GM18519 (cell line): ENCODE measurements around the gene CPM.
"Not testable (repeated sequence)": the region's sequence is repeated elsewhere in the genome, so short reads cannot be mapped to it uniquely, and the experiment has no call there.

Source experiments
- ATAC-seq: cut with Tn5 transposase; IDR thresholded peaks from one replicate; pipeline ENCODE4 v1.9.1; 2021; ENCODE audit warnings: mild to moderate bottlenecking, moderate library complexity; ENCODE audit not compliant: unreplicated experiment, low FRiP score

Gene CPM

DNA sequence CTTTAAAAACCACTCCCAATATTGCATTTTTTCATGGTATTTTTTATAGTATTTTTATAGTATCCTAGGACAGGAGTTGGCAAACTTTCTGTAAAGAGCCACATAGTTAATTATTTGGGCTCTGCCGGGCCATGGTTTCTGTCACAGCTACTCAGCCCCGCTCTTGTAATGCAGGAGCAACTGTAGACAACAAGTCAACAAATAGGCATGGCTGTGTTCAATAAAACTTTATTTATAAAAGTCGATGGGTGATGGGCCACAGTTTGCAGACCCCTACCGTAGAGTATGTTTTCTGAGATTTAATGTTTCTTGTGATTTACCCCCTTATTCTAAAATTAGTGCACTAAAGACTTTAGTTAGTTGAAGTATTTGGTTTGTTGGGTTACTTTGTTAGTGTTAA is 99.5 kb downstream of the CPM start:
- no peak for ATAC-seq

- no peak for ATAC-seq
Observed at GRCh38 chr12:68832504-68832867, 100.5 kb downstream of the CPM start.

GRCh38 chr12:68831751-68832503 is 101.0 kb downstream of the CPM start:
- ATAC-seq: no peak

GRCh38 chr12:68831272-68831671 is 101.7 kb downstream of the CPM start:
- no peak for ATAC-seq

- no peak for ATAC-seq
Observed at GRCh38 chr12:68828672-68829068, 104.3 kb downstream of the CPM start.

DNA sequence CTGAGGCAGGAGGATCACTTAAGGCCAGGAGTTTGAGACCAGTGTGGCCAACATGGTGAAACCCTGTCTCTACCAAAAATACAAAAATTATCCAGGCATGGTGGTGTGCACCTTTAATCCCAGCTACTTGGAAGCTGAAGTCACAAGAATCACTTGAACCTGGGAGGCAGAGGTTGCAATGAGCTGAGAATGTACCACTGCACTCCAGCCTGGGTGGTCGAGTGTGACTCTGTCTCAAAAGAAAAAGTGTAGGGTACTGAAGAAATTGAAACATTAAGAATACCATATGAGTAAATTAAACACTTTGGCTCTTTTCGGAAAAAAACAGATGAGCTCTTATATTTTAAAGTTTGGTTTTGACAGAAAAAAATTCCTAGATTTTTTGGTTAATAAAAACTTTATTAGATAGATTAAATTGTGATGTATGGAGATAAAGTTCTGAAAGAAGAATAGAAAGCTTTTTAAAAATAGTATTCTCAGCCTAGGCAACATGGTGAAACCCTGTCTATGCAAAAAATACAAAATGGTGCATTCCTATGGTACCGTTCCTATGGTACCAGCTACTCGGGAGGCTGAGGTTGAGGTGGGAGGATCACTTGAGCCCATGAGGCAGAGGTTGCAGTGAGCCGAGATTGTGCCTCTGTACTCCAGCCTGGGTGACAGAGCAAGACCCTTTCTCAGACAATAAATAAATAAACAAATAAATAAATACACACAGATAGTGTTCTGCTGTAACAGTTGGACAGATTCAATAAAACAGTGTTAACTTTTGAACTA is 104.9 kb downstream of the CPM start:
- ATAC-seq: no peak

GRCh38 chr12:68825569-68826217 is 107.3 kb downstream of the CPM start:
- no peak for ATAC-seq

GRCh38 chr12:68824597-68825250 is 108.2 kb downstream of the CPM start:
- no peak for ATAC-seq

DNA sequence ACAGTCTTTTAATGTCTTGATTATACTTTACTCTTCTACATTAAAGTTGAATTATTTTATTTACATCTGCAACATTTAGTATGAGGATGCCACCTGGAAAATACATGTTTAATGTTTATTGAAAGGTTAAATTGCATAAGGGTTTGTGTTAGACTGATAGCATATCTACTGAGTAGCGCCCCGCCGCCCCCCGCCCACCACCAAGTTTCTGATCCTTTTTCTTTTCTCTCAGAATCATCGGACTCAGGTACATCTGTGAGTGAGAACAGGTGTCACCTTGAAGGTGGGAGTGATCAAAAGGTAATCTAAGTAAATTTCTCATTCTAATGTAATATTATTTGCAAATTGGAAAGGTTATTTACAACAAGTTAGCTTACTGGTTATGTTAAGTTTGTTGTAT is 108.8 kb downstream of the CPM start:
- no peak for ATAC-seq

DNA sequence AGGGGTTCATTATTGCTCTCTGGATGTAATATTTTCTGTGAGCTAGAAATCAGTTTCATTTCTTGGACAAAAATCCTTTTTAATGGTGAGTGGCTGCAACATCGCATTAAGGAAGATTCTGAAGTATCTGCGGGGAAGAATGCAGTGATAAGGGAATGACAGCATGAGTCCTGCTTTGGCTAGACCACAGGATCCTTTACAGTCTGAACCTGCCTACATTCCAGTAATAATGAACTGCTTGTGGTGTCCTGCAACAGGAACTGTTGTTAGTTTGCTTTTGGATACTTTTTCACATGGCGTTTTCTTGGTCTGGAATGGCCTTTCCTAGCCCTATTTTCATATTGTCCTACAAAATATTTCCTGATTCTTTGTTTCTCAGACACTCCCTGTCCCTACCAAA is 109.3 kb downstream of the CPM start:
- ATAC-seq: no peak

GRCh38 chr12:68821357-68822188 is 111.4 kb downstream of the CPM start:
- no peak for ATAC-seq

DNA sequence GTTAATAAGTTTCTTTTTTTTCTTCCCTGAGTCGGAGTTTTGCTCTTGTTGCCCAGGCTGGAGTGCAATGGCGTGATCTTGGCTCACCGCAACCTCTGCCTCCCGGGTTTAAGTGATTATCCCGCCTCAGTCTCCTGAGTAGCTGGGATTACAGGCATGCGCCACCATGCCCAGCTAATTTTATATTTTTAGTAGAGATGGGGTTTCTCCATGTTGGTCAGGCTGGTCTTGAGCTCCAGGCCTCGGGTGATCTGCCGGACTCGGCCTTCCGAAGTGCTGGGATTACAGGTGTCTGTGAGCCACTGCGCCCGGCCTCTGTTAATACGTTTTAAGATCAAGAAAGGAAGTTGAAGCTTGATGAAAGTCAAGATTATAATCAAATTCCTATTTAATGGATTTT is 113.5 kb downstream of the CPM start:
- not testable (repeated sequence) for ATAC-seq

DNA sequence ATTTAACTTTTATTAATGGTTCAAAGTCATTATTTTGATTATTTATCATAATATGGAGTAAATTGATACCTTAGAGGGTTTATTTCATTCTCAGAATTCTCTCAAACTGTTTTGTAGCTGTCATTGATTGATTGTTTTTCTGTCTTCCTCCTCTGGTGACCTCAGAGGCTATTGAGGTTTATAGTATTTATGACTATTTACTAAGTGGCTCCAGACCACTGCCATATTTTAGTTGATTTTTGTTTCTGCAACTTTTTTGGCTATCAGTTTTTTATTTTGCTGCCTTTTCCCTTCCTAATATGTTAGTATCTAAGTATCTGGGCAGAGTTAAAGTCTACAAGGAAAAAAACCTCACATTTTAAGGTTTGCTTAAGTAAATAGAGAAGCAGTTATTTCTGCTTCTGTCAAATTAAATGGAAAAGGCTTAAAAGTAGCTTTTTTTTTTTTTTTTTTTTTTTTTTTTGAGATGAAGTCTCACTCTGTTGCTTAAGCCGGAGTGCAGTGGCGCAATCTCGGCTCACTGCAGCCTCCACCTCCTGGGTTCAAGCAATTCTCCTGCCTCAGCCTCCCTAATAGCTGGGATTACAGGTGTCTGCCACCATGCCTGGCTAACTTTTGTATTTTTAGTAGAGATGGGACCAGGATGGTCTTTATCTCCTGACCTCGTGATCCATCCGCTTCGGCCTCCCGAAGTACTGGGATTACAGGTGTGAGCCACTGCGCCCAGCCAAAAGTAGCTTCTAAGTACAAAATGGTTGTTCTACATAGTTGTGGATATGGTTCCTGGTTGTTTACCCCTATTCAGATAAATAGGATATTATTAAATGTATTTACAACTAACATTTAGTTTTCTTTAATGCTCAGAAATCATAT is 116.8 kb downstream of the CPM start:
- ATAC-seq: no peak

GRCh38 chr12:68815232-68815927 is 117.6 kb downstream of the CPM start:
- ATAC-seq: no peak

- ATAC-seq: no peak
Observed at GRCh38 chr12:68814490-68815231, 118.3 kb downstream of the CPM start.

DNA sequence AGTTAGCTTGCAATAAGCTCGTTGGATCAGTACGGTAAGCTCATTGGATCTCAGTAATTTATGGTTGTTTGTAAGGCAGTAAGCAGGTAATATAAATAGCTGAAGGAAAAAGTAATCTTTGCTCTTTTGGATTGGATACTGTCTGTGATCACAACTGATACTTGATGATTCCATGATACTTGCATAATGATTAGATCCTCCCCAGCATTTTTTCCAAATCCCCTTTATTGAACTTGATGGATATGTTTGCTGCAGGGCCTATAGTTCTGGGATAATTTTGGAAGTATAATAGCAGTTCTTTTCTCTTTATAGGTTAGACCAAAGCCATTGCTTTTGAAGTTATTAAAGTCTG is 119.8 kb downstream of the CPM start:
- ATAC-seq: no peak

GRCh38 chr12:68812553-68813241 is 120.3 kb downstream of the CPM start:
- no peak for ATAC-seq
